Esophagus mucosa (tissue), 1 donor: Measurements from ENCODE around the gene IFT74. TPM values are rescaled to one million over a fixed set of nuclear protein-coding genes. Genes with fewer than 3 reads are reported as not detected.
"Not testable (repeated sequence)": the region's sequence is repeated elsewhere in the genome, so short reads cannot be mapped to it uniquely, and the experiment has no call there.

ENCODE experiments used
- ATAC-seq: fragments of 200-7000 bp; cut with Tn5 transposase; one replicate; pipeline ENCODE4 v1.9.1; 2020
- total RNA-seq: library from RNA; stranded (reverse); gene quantifications from one replicate; pipeline ENCODE4 v1.2.4, GENCODE V29; 2023
- donor health status: DM: yes; HTN: yes; CAD: no.

The IFT74 gene
- total RNA-seq, 1 donor from 2014 or later: 7.4 TPM

- no peak for ATAC-seq
These were observed 122.5 kb downstream of the IFT74 start for GRCh38 chr9:27078685-27079084.

- ATAC-seq: no peak
These were observed 129.2 kb downstream of the IFT74 start for GRCh38 chr9:27085456-27085855.

GRCh38 chr9:27086818-27087680 lies 130.8 kb downstream of the IFT74 start:
- ATAC-seq: no peak

DNA sequence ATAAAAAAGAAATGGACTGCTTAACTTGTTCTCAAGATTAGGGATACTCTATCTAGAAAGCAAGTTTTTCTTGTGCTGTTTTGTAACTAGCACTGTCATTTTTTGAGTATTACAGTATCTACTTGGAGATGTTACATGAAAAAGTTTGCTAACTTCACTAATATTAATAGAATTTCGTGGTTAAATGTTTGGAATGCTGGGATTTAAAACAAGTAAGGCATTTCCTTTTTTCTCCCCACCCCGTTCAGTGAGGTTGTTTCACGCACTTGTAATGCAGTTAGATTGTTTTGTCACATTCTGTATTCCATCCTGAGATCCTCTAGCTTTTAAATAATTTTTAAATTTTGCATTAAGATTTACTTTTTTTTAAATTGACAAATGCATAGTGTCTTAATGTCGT lies 132.8 kb downstream of the IFT74 start:
- ATAC-seq: no peak

DNA sequence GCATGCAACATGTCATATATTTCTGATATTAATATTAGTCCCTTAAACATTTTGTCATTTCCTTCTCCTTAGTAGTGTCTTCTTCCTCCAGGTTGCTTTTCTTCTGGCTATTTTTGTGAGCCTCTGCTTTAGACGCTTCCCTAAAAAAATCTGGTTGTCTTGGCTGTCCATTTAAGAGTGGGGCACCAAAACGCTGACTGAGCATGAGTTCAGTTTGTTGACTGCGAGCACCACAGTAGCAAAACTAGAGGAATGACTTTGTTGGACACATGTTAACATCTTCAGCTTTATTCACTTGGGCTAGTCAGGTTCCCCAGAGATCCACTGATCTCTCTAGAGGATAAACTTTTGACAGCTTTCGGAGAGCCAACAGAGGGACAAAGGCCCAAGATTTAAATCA lies 133.5 kb downstream of the IFT74 start:
- ATAC-seq: no peak

- no peak for ATAC-seq
These were observed 134.0 kb downstream of the IFT74 start for GRCh38 chr9:27090231-27090630.

DNA sequence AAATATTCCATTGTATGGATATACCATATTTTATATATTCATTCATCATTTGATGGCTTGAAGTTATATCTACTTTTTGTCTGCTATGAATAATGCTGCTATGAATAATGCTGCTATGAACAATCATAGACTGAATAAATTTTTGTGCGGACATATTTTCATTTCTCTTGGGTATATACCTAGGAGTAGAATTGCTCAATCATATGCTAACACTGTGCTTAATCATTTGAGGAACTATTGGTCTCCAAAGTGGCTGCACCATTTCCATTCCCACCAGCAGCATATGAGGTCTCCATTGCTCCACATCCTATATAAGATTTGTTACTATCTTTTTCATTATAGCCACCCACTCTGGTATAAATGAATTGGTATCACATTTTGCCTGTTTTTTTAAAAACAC lies 134.5 kb downstream of the IFT74 start:
- no peak for ATAC-seq

DNA sequence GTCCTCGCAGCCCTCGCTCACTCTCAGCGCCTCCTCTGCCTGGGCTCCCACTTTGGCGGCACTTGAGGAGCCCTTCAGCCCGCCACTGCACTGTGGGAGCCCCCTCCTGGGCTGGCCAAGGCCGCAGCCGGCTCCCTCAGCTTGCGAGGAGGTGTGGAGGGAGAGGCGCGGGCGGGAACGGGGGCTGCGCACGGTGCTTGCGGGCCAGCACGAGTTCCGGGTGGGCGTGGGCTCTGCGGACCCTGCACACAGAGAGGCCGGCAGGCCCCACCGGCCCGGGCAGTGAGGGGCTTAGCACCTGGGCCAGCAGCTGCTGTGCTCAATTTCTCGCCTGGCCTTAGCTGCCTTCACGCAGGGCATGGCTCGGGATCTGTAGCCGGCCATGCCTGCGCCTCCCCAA lies 136.3 kb downstream of the IFT74 start:
- not testable (repeated sequence) for ATAC-seq

DNA sequence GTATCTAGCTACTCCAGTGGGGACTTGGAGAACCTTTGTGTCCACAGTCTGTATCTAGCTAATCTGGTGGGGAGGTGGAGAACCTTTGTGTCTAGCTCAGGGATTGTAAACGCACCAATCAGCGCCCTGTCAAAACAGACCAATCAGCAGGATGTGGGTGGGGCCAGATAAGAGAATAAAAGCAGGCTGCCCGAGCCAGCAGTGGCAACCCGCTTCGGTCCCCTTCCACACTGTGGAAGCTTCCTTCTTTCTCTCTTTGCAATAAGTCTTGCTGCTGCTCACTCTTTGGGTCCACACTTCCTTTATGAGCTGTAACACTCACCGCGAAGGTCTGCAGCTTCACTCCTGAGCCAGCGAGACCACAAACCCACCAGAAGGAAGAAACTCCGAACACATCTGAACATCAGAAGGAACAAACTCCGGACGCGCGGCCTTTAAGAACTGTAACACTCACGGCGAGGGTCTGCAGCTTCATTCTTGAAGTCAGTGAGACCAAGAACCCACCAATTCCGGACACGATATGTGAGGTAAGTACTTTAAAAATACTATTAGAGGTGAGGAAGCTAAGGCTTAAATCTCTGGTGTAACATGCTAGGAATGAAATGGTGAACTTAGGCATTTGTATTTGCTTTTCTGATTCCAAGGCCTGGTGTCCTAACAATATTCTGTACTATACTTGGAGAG lies 137.3 kb downstream of the IFT74 start:
- ATAC-seq: not testable (repeated sequence)

DNA sequence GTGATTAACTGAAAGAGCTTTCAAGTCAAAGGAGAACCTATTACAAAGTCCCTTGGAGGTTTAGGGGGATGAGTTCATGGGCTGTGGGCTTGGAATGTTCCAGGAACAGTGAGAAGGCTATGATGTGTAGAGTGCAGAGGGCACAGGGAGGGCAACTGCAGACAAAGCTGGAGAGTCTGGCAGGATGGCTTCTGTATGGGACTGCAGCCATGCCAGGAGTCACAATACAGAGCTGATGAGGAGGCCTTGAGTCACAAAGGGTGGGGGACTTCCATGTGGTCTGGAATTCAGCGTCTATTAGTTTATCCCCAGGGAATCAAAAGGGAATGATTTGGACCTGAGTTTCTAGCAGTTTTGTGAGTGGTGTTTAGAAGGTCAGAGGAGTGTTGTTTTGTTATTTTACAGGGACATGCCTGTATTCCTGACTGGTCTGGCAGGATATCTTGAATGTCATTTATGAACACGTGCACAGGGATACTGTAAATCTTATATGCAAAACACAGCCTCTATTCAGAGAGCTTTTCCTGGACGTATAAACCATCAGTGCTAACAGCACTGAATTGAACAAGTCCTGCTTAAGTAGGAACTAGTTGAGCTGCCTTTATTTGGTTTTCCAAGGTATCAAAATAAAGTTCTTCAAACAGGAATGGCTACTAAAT lies 138.6 kb downstream of the IFT74 start:
- peak; percentile 57 for ATAC-seq

GRCh38 chr9:27107241-27107640 lies 151.0 kb downstream of the IFT74 start:
- ATAC-seq: no peak

GRCh38 chr9:27108981-27109541 lies 152.8 kb downstream of the IFT74 start, which contains the start of gene TEK:
Gene TEK, plus strand, starts transcription at chr9:27109225. Its CDS starts 366 bp downstream, at chr9:27109591.
- ATAC-seq: no peak

GRCh38 chr9:27109621-27110020 lies 153.4 kb downstream of the IFT74 start:
- no peak for ATAC-seq

DNA sequence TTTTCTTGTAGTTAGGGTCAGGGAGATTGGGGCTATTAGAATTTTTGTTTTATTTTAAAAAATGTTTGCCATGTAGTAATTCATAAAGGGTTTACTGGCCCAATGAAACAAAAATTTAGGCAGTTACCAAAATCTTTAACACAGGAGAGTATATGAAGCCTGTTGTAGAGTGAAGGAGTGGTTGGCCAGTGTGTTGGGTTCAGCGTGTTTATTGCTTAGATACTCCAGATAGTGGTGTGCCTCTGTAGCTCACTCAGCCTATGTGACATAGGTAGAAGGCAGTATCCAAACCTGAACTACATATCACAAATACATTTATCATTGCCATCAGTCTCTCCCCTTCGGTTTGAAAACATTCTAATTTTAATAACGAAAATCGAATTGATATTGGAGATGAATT lies 154.0 kb downstream of the IFT74 start:
- no peak for ATAC-seq

- ATAC-seq: no peak
These were observed 156.0 kb downstream of the IFT74 start for GRCh38 chr9:27112235-27112634.

Other genes starting within 250 kb of the IFT74 start
- gene CAAP1, start 63.6 kb upstream of the IFT74 start, total RNA-seq: 12.1 TPM
- gene PLAA, start 9.2 kb upstream of the IFT74 start, total RNA-seq: 21.6 TPM
- 0.08 TPM for gene LRRC19, start 49.3 kb downstream of the IFT74 start, total RNA-seq
- 1.9 TPM for gene TEK, start 152.8 kb downstream of the IFT74 start, total RNA-seq